GM12878 (cell line): ENCODE data around the gene MEIS2. TPM values are rescaled to one million over a fixed set of nuclear protein-coding genes. Genes with fewer than 3 reads are reported as not detected.

Experiments used
- ATAC-seq: fragments of 200-7000 bp; cut with Tn5 transposase; 3 replicates; pipeline ENCODE4 v1.9.1; 2020; ENCODE audit warnings: mild to moderate bottlenecking, moderate library complexity
- BruUV-seq: library from RNA; stranded (reverse); fragments of 400-500 nt; replicated peaks from 2 replicates; lab custom pipeline; 2021; lab: Mats Ljungman, UMichigan
- CTCF ChIA-PET: fragments of 300-600 bp; sonication (Branson Sonifier 250); formaldehyde crosslinking; extraction: SDS; loops from one replicate; lab custom pipeline; 2021; ENCODE audit warnings: inconsistent platforms; lab: Yijun Ruan, JAX
- POLR2A ChIA-PET: fragments of 350-600 bp; formaldehyde crosslinking; extraction: SDS; loops from one replicate; lab custom pipeline; 2021; ENCODE audit warnings: inconsistent platforms; lab: Charles Lee
- RAD21 ChIA-PET: fragments of 300-600 bp; sonication (Branson Sonifier 250); formaldehyde crosslinking; loops from one replicate; lab custom pipeline; 2023; ENCODE audit warnings: antibody characterized with exemption; ENCODE audit not compliant: unreplicated experiment; lab: Charles Lee
- SMC1A ChIA-PET: fragments of 300-600 bp; sonication (Branson Sonifier 250); formaldehyde crosslinking; loops from one replicate; lab custom pipeline; 2023; ENCODE audit not compliant: unreplicated experiment, uncharacterized antibody; lab: Charles Lee
- DNase-seq: peaks from one replicate; pipeline ENCODE4 v3.0.0-alpha.2; 2011; ENCODE audit warnings: low read depth, low spot score
- FAIRE-seq: peaks from 3 replicates; lab custom pipeline; 2011; peaks lifted over from hg19 to GRCh38; lab: Jason Lieb, UNC
- H2AFZ ChIP-seq: 2 replicates; pipeline ENCODE4 v1.6.0; 2011; ENCODE audit warnings: low read depth, low read length, control low read depth; ENCODE audit not compliant: control insufficient read depth
- H3K27ac ChIP-seq: 2 replicates; pipeline ENCODE4 v1.5.1; 2011; ENCODE audit warnings: control low read depth; ENCODE audit not compliant: control insufficient read depth, insufficient read depth
- H3K27me3 ChIP-seq, 2 experiments: replicated peaks in 1 of 2; 2 replicates each; pipeline versions ENCODE4 v1.6.0 to v1.6.1; 2011; ENCODE audit warnings: low read length in 1 of 2; ENCODE audit not compliant: control insufficient read depth in 2 of 2, insufficient read depth in 2 of 2
- H3K36me3 ChIP-seq, 2 experiments: 2 replicates each; pipeline ENCODE4 v1.5.1; 2011; ENCODE audit warnings: low read length in 1 of 2; ENCODE audit not compliant: control insufficient read depth in 2 of 2, insufficient read depth in 2 of 2
- H3K4me1 ChIP-seq: 2 replicates; pipeline ENCODE4 v1.6.1; 2011; ENCODE audit warnings: mild to moderate bottlenecking, low read length, moderate library complexity, mixed read lengths; ENCODE audit not compliant: control insufficient read depth, insufficient read depth
- H3K4me2 ChIP-seq: 2 replicates; pipeline ENCODE4 v1.6.0; 2011; ENCODE audit warnings: control low read depth; ENCODE audit not compliant: control insufficient read depth, insufficient read depth
- H3K4me3 ChIP-seq: fragments of 200-600 bp; sonication (generic); 2 replicates; pipeline ENCODE4 v1.5.1; 2016
- H3K79me2 ChIP-seq: 2 replicates; pipeline ENCODE4 v1.6.0; 2011; ENCODE audit warnings: low read length; ENCODE audit not compliant: control insufficient read depth, insufficient read depth
- H3K9ac ChIP-seq: 2 replicates; pipeline ENCODE4 v1.8.0; 2011; ENCODE audit warnings: low read length, control low read depth, mixed read lengths; ENCODE audit not compliant: control insufficient read depth, insufficient read depth
- H3K9me3 ChIP-seq: replicated peaks from 3 replicates; pipeline ENCODE4 v1.5.1; 2011; ENCODE audit warnings: mild to moderate bottlenecking, low read length; ENCODE audit not compliant: control insufficient read depth, insufficient read depth
- H4K20me1 ChIP-seq: 2 replicates; pipeline ENCODE4 v1.6.0; 2011; ENCODE audit not compliant: control insufficient read depth, insufficient read depth
- CEBPZ ChIP-seq: fragments of 150-350 bp; IDR thresholded peaks from 2 replicates; pipeline ENCODE4 v1.6.1; 2016; ENCODE audit warnings: low read depth, low read length
- FOXK2 ChIP-seq: fragments of 450-650 bp; IDR thresholded peaks from 2 replicates; pipeline ENCODE4 v1.6.1; 2017; ENCODE audit warnings: mild to moderate bottlenecking, moderate library complexity
- HCFC1 ChIP-seq: fragments of 150-350 bp; IDR thresholded peaks from 2 replicates; pipeline ENCODE4 v1.6.1; 2014; ENCODE audit warnings: low read length
- HDAC2 ChIP-seq: fragments of 200-600 bp; sonication (generic); IDR thresholded peaks from 2 replicates; pipeline ENCODE4 v1.6.1; 2017
- MTA3 ChIP-seq: IDR thresholded peaks from 2 replicates; pipeline ENCODE4 v1.6.1; 2012; ENCODE audit warnings: low read length, inconsistent platforms, borderline replicate concordance
- NFYB ChIP-seq: IDR thresholded peaks from 2 replicates; pipeline ENCODE4 v1.6.1; 2011; ENCODE audit warnings: low read depth, mild to moderate bottlenecking, low read length, improper control_type of control experiment, moderate library complexity; ENCODE audit not compliant: insufficient read depth
- NR2C2 ChIP-seq: IDR thresholded peaks from 2 replicates; pipeline ENCODE4 v1.6.1; 2011; ENCODE audit warnings: borderline replicate concordance, low read depth; ENCODE audit not compliant: control insufficient read depth, insufficient read length
- RELA ChIP-seq: fragments of 450-650 bp; IDR thresholded peaks from 2 replicates; pipeline ENCODE4 v1.8.0; 2014; ENCODE audit warnings: borderline replicate concordance; ENCODE audit not compliant: partially characterized antibody
- in situ Hi-C: fragments of 300-500 bp; cut with MboI; formaldehyde crosslinking; loops from 9 replicates; pipeline ENCODE4 v1.14.3; 2018; ENCODE audit warnings: mixed read lengths
- intact Hi-C: fragments of 100-400 bp; cut with micrococcal nuclease; formaldehyde crosslinking; loops from one replicate; pipeline ENCODE4 v1.14.2; 2022; ENCODE audit not compliant: unreplicated experiment
- polyA plus RNA-seq, 11 experiments: library from polyadenylated mRNA; depleted of rRNA in 4 of 11; unstranded in 6 of 11; stranded (reverse) in 5 of 11; fragments of >200 nt; fragmentation: Nextera tagmentation in 4 of 11; fragmentation: Illumina TruSeq in 1 of 11; extraction: Ambion mirVana in 4 of 11; extraction: Trizol in 1 of 11; gene quantifications; 1 replicate in 1 of 11; 2 replicates in 10 of 11; pipeline versions ENCODE4 v1.2.1 to v1.2.3, GENCODE V29; 2011 to 2016; ENCODE audit warnings: inconsistent platforms in 2 of 11, missing spikeins in 2 of 11, low read depth in 1 of 11
- total RNA-seq, 4 experiments: library from RNA; depleted of rRNA in 3 of 4; stranded (reverse); fragments of >200 nt in 3 of 4; fragmentation: Illumina TruSeq in 1 of 4; extraction: Trizol in 1 of 4; gene quantifications; 2 replicates each; pipeline versions ENCODE4 v1.2.1 to v1.2.3, GENCODE V29; 2013 to 2021

MEIS2 gene
- total and polyA plus RNA-seq, 10 of the 15 experiments (the other 5 are each of a cell fraction or from before 2014, with no cell fraction given): 9.2 to 54.0 (median 20.4) TPM

GRCh38 chr15:37125143-37125542 is 24.8 kb upstream of the MEIS2 start (continued):
- TF ChIP-seq HDAC2 (no peak), CEBPZ (no peak)

- no peaks in the 10 kb centered on the region for H3K36me3 ChIP-seq
- no peak overlapping the region for H3K4me2 ChIP-seq
- no peaks in the 10 kb centered on the region for H3K79me2 ChIP-seq
- ATAC-seq (no peak), DNase-seq (no peak), FAIRE-seq (no peak)
- no peak for TF ChIP-seq NFYB
- no peak for TF ChIP-seq NR2C2
- TF ChIP-seq HCFC1: no peak
- no peak for TF ChIP-seq MTA3
- TF ChIP-seq FOXK2: no peak
- no peak for TF ChIP-seq RELA
- no peak overlapping the region for H3K9ac ChIP-seq
- H3K27me3 ChIP-seq: no peaks in the 10 kb centered on the region
- no peak overlapping the region for H3K4me3 ChIP-seq
- no peaks in the 10 kb centered on the region for H3K9me3 ChIP-seq
- in situ Hi-C loops: no loop called here
- H4K20me1 ChIP-seq: no peaks in the 10 kb centered on the region
- POLR2A ChIA-PET: no interaction called here
- CTCF ChIA-PET: interaction anchor here (0.8 to 1.5 kb wide), 4 partner anchors 8 to 240 kb away, joined by 3 to 4 read pairs (median 4); no protein-coding TSS in a partner anchor
- SMC1A ChIA-PET: interaction anchor here (1.7 kb wide), 1 partner anchor 15 kb away, joined by 5 read pairs; no protein-coding TSS in a partner anchor
- no peak overlapping the region for H2AFZ ChIP-seq
- no peak overlapping the region for H3K27ac ChIP-seq
- BruUV-seq: no TSS peak
- no peaks in the 10 kb centered on the region for H3K4me1 ChIP-seq
- RAD21 ChIA-PET: no interaction called here
- intact Hi-C loops: no loop called here
Measured at GRCh38 chr15:37124331-37124730, 24.0 kb upstream of the MEIS2 start.
